HEK293T (cell line): ENCODE results near the gene ITLN2.
"Not testable (repeated sequence)": the region's sequence is repeated elsewhere in the genome, so short reads cannot be mapped to it uniquely, and the experiment has no call there.

Experiments
- CTCF ChIA-PET: fragments of 350-600 bp; formaldehyde crosslinking; extraction: SDS; loops from one replicate; lab custom pipeline; 2021; ENCODE audit warnings: antibody characterized with exemption, inconsistent platforms; lab: Yijun Ruan, JAX
- POLR2A ChIA-PET: fragments of 350-600 bp; formaldehyde crosslinking; extraction: SDS; loops from one replicate; lab custom pipeline; 2020; ENCODE audit warnings: antibody characterized with exemption, inconsistent platforms; lab: Yijun Ruan, JAX
- DNase-seq: peaks from one replicate; pipeline ENCODE4 v3.0.0; 2012; ENCODE audit warnings: mixed read lengths; ENCODE audit errors: extremely low spot score
- ARNT ChIP-seq: fragments of 450-650 bp; IDR thresholded peaks from 2 replicates; pipeline ENCODE4 v1.6.1; 2017; ENCODE audit warnings: mild to moderate bottlenecking
- BHLHE40 ChIP-seq: fragments of 450-650 bp; IDR thresholded peaks from 2 replicates; pipeline ENCODE4 v1.6.1; 2016; ENCODE audit warnings: mild to moderate bottlenecking, moderate library complexity, borderline replicate concordance
- CTBP1 ChIP-seq: fragments of 450-650 bp; IDR thresholded peaks from 2 replicates; pipeline ENCODE4 v1.6.1; 2016; ENCODE audit warnings: borderline replicate concordance
- ELF4 ChIP-seq: fragments of 450-650 bp; IDR thresholded peaks from 2 replicates; pipeline ENCODE4 v1.6.1; 2017; ENCODE audit warnings: antibody characterized with exemption
- FOXA1 ChIP-seq: fragments of 450-650 bp; IDR thresholded peaks from 2 replicates; pipeline ENCODE4 v1.6.1; 2016; ENCODE audit warnings: mild to moderate bottlenecking
- FOXK2 ChIP-seq: fragments of 450-650 bp; IDR thresholded peaks from 2 replicates; pipeline ENCODE4 v1.6.1; 2016; ENCODE audit warnings: mild to moderate bottlenecking
- FOXM1 ChIP-seq: fragments of 450-650 bp; IDR thresholded peaks from 2 replicates; pipeline ENCODE4 v1.6.1; 2017; ENCODE audit warnings: mild to moderate bottlenecking, borderline replicate concordance
- HDGF ChIP-seq: fragments of 450-650 bp; IDR thresholded peaks from 2 replicates; pipeline ENCODE4 v1.6.1; 2017; ENCODE audit warnings: antibody characterized with exemption, borderline replicate concordance
- L3MBTL2 ChIP-seq: fragments of 450-650 bp; conservative IDR thresholded peaks from 2 replicates; pipeline ENCODE4 v1.6.1; 2016; ENCODE audit warnings: mild to moderate bottlenecking
- LEF1 ChIP-seq: fragments of 450-650 bp; IDR thresholded peaks from 2 replicates; pipeline ENCODE4 v1.6.1; 2017; ENCODE audit warnings: mild to moderate bottlenecking, borderline replicate concordance
- NFRKB ChIP-seq: fragments of 450-650 bp; IDR thresholded peaks from 2 replicates; pipeline ENCODE4 v1.6.1; 2016; ENCODE audit warnings: mild to moderate bottlenecking, moderate library complexity
- SP1 ChIP-seq: fragments of 450-650 bp; IDR thresholded peaks from 2 replicates; pipeline ENCODE4 v1.6.1; 2017
- SUZ12 ChIP-seq: fragments of 450-650 bp; IDR thresholded peaks from 2 replicates; pipeline ENCODE4 v1.6.1; 2016; ENCODE audit warnings: mild to moderate bottlenecking
- TARDBP ChIP-seq: fragments of 450-650 bp; IDR thresholded peaks from 2 replicates; pipeline ENCODE4 v1.6.1; 2016
- ZNF384 ChIP-seq: fragments of 450-650 bp; IDR thresholded peaks from 2 replicates; pipeline ENCODE4 v1.6.1; 2016
- TF ChIP-seq, protein P1 (sequence below): fragments of 450-650 bp; IDR thresholded peaks from 2 replicates; pipeline ENCODE4 v1.6.1; 2016

The ITLN2 gene

DNA sequence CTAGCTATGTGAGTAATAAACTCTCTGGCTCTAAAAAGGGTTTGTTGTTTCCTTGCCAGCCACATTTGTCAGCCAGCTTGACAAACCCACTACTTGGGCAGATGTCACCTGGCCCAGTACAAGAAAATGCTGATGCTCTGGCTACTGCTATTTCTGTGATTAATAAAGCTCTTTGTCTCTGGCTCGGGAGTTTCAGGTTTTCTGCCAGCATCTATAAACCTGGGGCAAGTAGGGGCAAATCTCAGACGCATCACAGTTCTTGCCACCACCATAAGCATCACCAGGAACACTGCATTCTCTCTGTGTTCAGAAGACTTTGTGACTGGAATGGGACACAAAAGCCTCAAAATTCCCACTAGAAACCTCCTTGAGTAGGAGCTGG is 2.5 kb downstream of the ITLN2 start:
- ChIA-PET POLR2A (no interaction called here), CTCF (interaction anchor here (0.7 to 2.2 kb wide), 10 partner anchors 8 to 277 kb away, joined by 3 to 16 read pairs (median 4); no protein-coding TSS in a partner anchor)
- TF ChIP-seq BHLHE40 (no peak), ZNF384 (no peak), HDGF (no peak), ARNT (no peak), TARDBP (no peak), NFRKB (no peak), FOXA1 (no peak), ELF4 (no peak), SUZ12 (no peak), SP1 (no peak), L3MBTL2 (no peak), CTBP1 (no peak), FOXM1 (no peak), LEF1 (no peak), FOXK2 (no peak)
- TF ChIP-seq, protein P1, sequence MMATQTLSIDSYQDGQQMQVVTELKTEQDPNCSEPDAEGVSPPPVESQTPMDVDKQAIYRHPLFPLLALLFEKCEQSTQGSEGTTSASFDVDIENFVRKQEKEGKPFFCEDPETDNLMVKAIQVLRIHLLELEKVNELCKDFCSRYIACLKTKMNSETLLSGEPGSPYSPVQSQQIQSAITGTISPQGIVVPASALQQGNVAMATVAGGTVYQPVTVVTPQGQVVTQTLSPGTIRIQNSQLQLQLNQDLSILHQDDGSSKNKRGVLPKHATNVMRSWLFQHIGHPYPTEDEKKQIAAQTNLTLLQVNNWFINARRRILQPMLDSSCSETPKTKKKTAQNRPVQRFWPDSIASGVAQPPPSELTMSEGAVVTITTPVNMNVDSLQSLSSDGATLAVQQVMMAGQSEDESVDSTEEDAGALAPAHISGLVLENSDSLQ = no peak
- no peak for DNase-seq

- TF ChIP-seq TARDBP (no peak), FOXA1 (no peak), FOXM1 (no peak), BHLHE40 (no peak), ARNT (no peak), FOXK2 (no peak), NFRKB (no peak), HDGF (no peak), CTBP1 (no peak), LEF1 (no peak), SUZ12 (no peak)
- CTCF ChIA-PET = interaction anchor here (0.6 to 2.2 kb wide), 10 partner anchors 9 to 276 kb away, joined by 3 to 16 read pairs (median 4); no protein-coding TSS in a partner anchor
- DNase-seq = peak; percentile 75
- POLR2A ChIA-PET = no interaction called here
Observed at GRCh38 chr1:160951443-160952128, 3.0 kb downstream of the ITLN2 start.

DNA sequence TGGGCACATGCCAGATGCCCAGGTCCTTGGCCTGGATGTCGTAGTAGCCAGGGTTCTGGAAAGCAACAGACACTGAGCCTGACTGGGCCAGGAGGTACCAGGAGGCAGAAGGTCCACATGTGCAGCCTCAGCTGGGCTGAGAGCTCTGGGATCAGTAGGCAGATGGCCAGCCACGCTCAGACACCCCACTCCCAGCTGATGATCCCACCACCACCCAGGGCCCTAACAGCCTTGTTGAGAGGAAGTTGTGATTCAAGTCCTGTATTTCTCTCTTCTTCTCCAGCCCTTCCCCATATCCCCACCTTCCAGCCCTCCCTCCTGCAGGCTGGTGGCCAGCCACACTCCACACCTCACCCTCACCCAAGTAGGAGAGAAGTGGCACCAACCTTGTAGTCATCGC is 4.0 kb downstream of the ITLN2 start:
- ChIA-PET POLR2A (no interaction called here), CTCF (interaction anchor here (1.5 to 2.2 kb wide), 2 partner anchors 39 to 115 kb away, joined by 8 to 16 read pairs; no protein-coding TSS in a partner anchor)
- no peak for DNase-seq
- no peak for TF ChIP-seq FOXA1

GRCh38 chr1:160949881-160950280 is 4.7 kb downstream of the ITLN2 start:
- ChIA-PET CTCF (no interaction called here), POLR2A (no interaction called here)
- TF ChIP-seq LEF1 (no peak), ZNF384 (no peak), L3MBTL2 (no peak), HDGF (no peak), SP1 (no peak), FOXM1 (no peak), CTBP1 (no peak), BHLHE40 (no peak), TARDBP (no peak), ARNT (no peak), FOXK2 (no peak), SUZ12 (no peak), FOXA1 (no peak), ELF4 (no peak), NFRKB (no peak)
- TF ChIP-seq, protein P1 = no peak
- DNase-seq = no peak

DNA sequence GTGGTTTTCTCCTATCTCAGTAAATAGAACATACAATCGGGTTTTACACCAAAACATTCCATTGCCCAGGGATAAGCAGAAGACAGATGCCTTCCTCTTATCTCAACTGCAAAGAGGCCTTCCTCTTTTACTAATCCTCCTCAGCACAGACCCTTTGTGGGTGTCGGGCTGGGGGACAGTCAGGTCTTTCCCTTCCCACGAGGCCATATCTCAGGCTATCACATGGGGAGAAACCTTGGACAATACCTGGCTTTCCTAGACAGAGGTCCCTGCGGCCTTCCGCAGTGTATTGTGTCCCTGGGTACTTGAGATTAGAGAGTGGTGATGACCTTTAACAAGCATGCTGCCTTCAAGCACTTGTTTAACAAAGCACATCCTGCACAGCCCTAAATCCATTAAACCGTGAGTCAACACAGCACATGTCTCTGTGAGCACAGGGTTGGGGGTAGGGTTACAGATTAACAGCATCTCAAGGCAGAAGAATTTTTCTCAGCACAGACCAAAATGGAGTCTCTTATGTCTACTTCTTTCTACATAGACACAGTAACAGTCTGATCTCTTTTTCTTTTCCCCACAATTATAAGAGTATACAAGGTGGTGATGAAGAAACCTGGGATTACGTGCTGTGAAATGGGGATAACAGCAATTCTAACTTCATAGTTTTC is 5.3 kb downstream of the ITLN2 start:
- POLR2A ChIA-PET, CTCF ChIA-PET, DNase-seq: not testable (repeated sequence)

DNA sequence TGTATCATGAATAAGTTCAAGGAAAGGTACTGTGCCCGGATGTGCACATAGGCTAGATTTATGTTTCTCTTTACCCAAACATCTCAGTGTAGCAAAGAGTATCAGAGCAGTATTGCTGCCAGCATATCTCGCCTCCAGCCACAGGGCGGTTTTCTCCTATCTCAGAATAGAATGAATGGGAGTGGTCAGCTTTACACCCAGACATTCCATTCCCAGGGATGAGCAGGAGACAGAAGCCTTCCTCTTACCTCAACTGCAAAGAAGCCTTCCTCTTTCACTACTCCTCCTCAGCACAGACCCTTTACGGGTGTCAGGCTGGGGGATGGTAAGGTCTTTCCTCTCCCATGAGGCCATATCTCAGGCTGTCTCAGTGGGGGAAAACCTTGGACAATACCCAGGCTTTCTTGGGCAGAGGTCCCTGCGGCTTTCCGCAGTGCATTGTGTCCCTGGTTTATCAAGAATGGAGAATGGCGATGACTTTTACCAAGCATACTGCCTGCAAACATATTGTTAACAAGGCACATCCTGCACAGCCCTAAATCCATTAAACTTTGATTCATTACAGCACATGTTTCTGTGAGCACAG is 7.3 kb downstream of the ITLN2 start:
- POLR2A ChIA-PET, CTCF ChIA-PET, DNase-seq: not testable (repeated sequence)

- POLR2A ChIA-PET, DNase-seq, CTCF ChIA-PET: not testable (repeated sequence)
Observed at GRCh38 chr1:160945881-160946280, 8.7 kb downstream of the ITLN2 start.
